HepG2 (cell line): Measurements from ENCODE around the gene SFI1. TPM values are rescaled to one million over a fixed set of nuclear protein-coding genes. Genes with fewer than 3 reads are reported as not detected.
A peak's percentile ranks its signal among the peaks of the same experiment; 100 is the strongest.

Experiments
- ATF7 ChIP-seq, 2 experiments: fragments of 450-650 bp in 1 of 2; sonication (generic) in 1 of 2; formaldehyde crosslinking in 1 of 2; IDR thresholded peaks; 2 replicates each; pipeline versions ENCODE4 v1.4.0 to v1.6.1; 2016 to 2020; ENCODE audit warnings: antibody characterized with exemption in 1 of 2, mild to moderate bottlenecking in 1 of 2, missing genetic modification reagents in 1 of 2
- CC2D1A ChIP-seq: sonication (generic); formaldehyde crosslinking; IDR thresholded peaks from 2 replicates; pipeline ENCODE4 v1.8.1; 2023; ENCODE audit warnings: mild to moderate bottlenecking, missing genetic modification reagents
- DMAP1 ChIP-seq: IDR thresholded peaks from 2 replicates; pipeline ENCODE4 v1.6.1; 2016
- EED ChIP-seq: sonication (generic); formaldehyde crosslinking; IDR thresholded peaks from 2 replicates; pipeline ENCODE4 v1.5.0; 2020; ENCODE audit warnings: mild to moderate bottlenecking, missing genetic modification reagents
- GLI4 ChIP-seq: sonication (generic); formaldehyde crosslinking; IDR thresholded peaks from 2 replicates; pipeline ENCODE4 v1.5.1; 2020; ENCODE audit warnings: missing genetic modification reagents, mild to moderate bottlenecking, moderate library complexity, borderline replicate concordance
- IRF2 ChIP-seq: IDR thresholded peaks from 2 replicates; pipeline ENCODE4 v1.6.1; 2018; ENCODE audit warnings: missing genetic modification reagents, missing compliant biosample characterization
- KLF6 ChIP-seq: IDR thresholded peaks from 2 replicates; pipeline ENCODE4 v1.8.0; 2016; ENCODE audit warnings: missing biosample characterization, missing genetic modification reagents
- MXD1 ChIP-seq: sonication (generic); formaldehyde crosslinking; IDR thresholded peaks from 2 replicates; pipeline ENCODE4 v1.4.0; 2020; ENCODE audit warnings: mild to moderate bottlenecking, missing genetic modification reagents
- PHF8 ChIP-seq: sonication (generic); formaldehyde crosslinking; IDR thresholded peaks from 2 replicates; pipeline ENCODE4 v1.5.0; 2020; ENCODE audit warnings: missing genetic modification reagents
- SNAPC5 ChIP-seq: sonication (generic); formaldehyde crosslinking; IDR thresholded peaks from 2 replicates; pipeline ENCODE4 v1.8.1; 2023; ENCODE audit warnings: mild to moderate bottlenecking, missing genetic modification reagents, borderline replicate concordance
- SRSF4 ChIP-seq: fragments of 200-400 bp; formaldehyde crosslinking; IDR thresholded peaks from one replicate; pipeline ENCODE4 v1.6.1; 2018; ENCODE audit warnings: mild to moderate bottlenecking, low read depth, low read length, moderate library complexity; ENCODE audit not compliant: poor library complexity, severe bottlenecking
- TARDBP ChIP-seq: sonication (generic); formaldehyde crosslinking; IDR thresholded peaks from 2 replicates; pipeline ENCODE4 v1.8.0; 2022; ENCODE audit warnings: mild to moderate bottlenecking, missing genetic modification reagents
- TP53 ChIP-seq: sonication (generic); formaldehyde crosslinking; conservative IDR thresholded peaks from 2 replicates; pipeline ENCODE4 v1.4.0; 2020; ENCODE audit warnings: missing genetic modification reagents
- UBTF ChIP-seq: sonication (generic); formaldehyde crosslinking; IDR thresholded peaks from 2 replicates; pipeline ENCODE4 v1.4.0; 2020; ENCODE audit warnings: mild to moderate bottlenecking, missing genetic modification reagents
- ZC3H13 ChIP-seq: sonication (generic); formaldehyde crosslinking; IDR thresholded peaks from 2 replicates; pipeline ENCODE4 v1.8.1; 2023; ENCODE audit warnings: mild to moderate bottlenecking, missing genetic modification reagents, moderate library complexity
- ZFP36L1 ChIP-seq: sonication (generic); formaldehyde crosslinking; IDR thresholded peaks from 2 replicates; pipeline ENCODE4 v1.8.0; 2022; ENCODE audit warnings: mild to moderate bottlenecking, missing genetic modification reagents, moderate library complexity
- ZFP37 ChIP-seq: sonication (generic); formaldehyde crosslinking; IDR thresholded peaks from 2 replicates; pipeline ENCODE4 v1.4.0; 2020; ENCODE audit warnings: missing genetic modification reagents, borderline replicate concordance
- ZNF337 ChIP-seq: sonication (generic); formaldehyde crosslinking; IDR thresholded peaks from 2 replicates; pipeline ENCODE4 v1.5.1; 2020; ENCODE audit warnings: missing genetic modification reagents, low read depth, mild to moderate bottlenecking, borderline replicate concordance
- ZNF556 ChIP-seq: sonication (generic); formaldehyde crosslinking; IDR thresholded peaks from 2 replicates; pipeline ENCODE4 v1.4.0; 2020; ENCODE audit warnings: mild to moderate bottlenecking, missing genetic modification reagents, borderline replicate concordance
- polyA plus RNA-seq, 8 experiments: library from polyadenylated mRNA; depleted of rRNA in 3 of 8; stranded (reverse) in 7 of 8; unstranded in 1 of 8; fragments of >200 nt; fragmentation: Illumina TruSeq in 4 of 8; extraction: Trizol in 4 of 8; gene quantifications; 2 replicates each; pipeline versions ENCODE4 v1.2.1 to v1.2.3, GENCODE V29; 2011 to 2016; ENCODE audit warnings: low read depth in 4 of 8, missing spikeins in 1 of 8, mixed read lengths in 1 of 8; ENCODE audit not compliant: insufficient read depth in 1 of 8
- total RNA-seq, 5 experiments: library from RNA; depleted of rRNA; stranded (reverse); fragments of >200 nt; fragmentation: Illumina TruSeq; extraction: Trizol; gene quantifications; 2 replicates each; pipeline ENCODE4 v1.2.3, GENCODE V29; 2016; ENCODE audit warnings: low read depth in 1 of 5
- TF ChIP-seq, protein P1 (sequence below): sonication (generic); formaldehyde crosslinking; IDR thresholded peaks from 2 replicates; pipeline ENCODE4 v1.5.0; 2020; ENCODE audit warnings: mild to moderate bottlenecking, missing genetic modification reagents
- TF ChIP-seq, protein P2 (sequence below): sonication (generic); formaldehyde crosslinking; IDR thresholded peaks from 2 replicates; pipeline ENCODE4 v1.8.0; 2022; ENCODE audit warnings: mild to moderate bottlenecking, missing genetic modification reagents, moderate library complexity

SFI1 gene
- total and polyA plus RNA-seq, 2 of the 13 experiments (the other 11 are each of a cell fraction or from before 2014, with no cell fraction given) = 20.5 to 40.1 TPM

- TF ChIP-seq SNAPC5 (CRISPR knock-in tag) = no peak
- peak; percentile 22 for TF ChIP-seq PHF8 (CRISPR knock-in tag)
- peak; percentile 75 for TF ChIP-seq MXD1 (CRISPR knock-in tag)
- 0 out of 2 replicates have a peak, but pooled peaks have one; percentile 11 for TF ChIP-seq ZFP37
- TF ChIP-seq TP53 (CRISPR knock-in tag) = no peak
- TF ChIP-seq CC2D1A (CRISPR knock-in tag) = no peak
- no peak for TF ChIP-seq EED (CRISPR knock-in tag)
- TF ChIP-seq ZC3H13 (CRISPR knock-in tag) = no peak
- no peak for TF ChIP-seq KLF6 (CRISPR knock-in tag)
- TF ChIP-seq IRF2 (CRISPR knock-in tag) = no peak
- TF ChIP-seq, protein P1, sequence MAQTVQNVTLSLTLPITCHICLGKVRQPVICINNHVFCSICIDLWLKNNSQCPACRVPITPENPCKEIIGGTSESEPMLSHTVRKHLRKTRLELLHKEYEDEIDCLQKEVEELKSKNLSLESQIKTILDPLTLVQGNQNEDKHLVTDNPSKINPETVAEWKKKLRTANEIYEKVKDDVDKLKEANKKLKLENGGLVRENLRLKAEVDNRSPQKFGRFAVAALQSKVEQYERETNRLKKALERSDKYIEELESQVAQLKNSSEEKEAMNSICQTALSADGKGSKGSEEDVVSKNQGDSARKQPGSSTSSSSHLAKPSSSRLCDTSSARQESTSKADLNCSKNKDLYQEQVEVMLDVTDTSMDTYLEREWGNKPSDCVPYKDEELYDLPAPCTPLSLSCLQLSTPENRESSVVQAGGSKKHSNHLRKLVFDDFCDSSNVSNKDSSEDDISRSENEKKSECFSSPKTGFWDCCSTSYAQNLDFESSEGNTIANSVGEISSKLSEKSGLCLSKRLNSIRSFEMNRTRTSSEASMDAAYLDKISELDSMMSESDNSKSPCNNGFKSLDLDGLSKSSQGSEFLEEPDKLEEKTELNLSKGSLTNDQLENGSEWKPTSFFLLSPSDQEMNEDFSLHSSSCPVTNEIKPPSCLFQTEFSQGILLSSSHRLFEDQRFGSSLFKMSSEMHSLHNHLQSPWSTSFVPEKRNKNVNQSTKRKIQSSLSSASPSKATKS (CRISPR knock-in tag) = no peak
- TF ChIP-seq ZNF337 = no peak
- TF ChIP-seq DMAP1 (CRISPR knock-in tag) = no peak
- TF ChIP-seq ZFP36L1 (CRISPR knock-in tag) = 0 out of 2 replicates have a peak, but pooled peaks have one; percentile 2
- TF ChIP-seq SRSF4 = no peak
- 0 out of 2 replicates have a peak, but pooled peaks have one; percentile 2 for TF ChIP-seq GLI4 (CRISPR knock-in tag)
- TF ChIP-seq ZNF556 (CRISPR knock-in tag) = no peak
- TF ChIP-seq, protein P2, sequence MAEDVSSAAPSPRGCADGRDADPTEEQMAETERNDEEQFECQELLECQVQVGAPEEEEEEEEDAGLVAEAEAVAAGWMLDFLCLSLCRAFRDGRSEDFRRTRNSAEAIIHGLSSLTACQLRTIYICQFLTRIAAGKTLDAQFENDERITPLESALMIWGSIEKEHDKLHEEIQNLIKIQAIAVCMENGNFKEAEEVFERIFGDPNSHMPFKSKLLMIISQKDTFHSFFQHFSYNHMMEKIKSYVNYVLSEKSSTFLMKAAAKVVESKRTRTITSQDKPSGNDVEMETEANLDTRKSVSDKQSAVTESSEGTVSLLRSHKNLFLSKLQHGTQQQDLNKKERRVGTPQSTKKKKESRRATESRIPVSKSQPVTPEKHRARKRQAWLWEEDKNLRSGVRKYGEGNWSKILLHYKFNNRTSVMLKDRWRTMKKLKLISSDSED (CRISPR knock-in tag) = no peak
- TF ChIP-seq TARDBP (CRISPR knock-in tag) = no peak
- peak; percentile 21; the same call in 1 of the 2 replicates for TF ChIP-seq UBTF (CRISPR knock-in tag)
- no peak for TF ChIP-seq ATF7 (IDR thresholded peaks at IDR 0.05)
- TF ChIP-seq ATF7 (CRISPR knock-in tag; IDR thresholded peaks at IDR 0.05) = 0 out of 2 replicates have a peak, but pooled peaks have one; percentile 25
Observed at GRCh38 chr22:31496735-31497146, 405 bp downstream of the SFI1 start (continued).
